Colonic mucosa (tissue), 4 donors: Measurements from ENCODE around the gene TBC1D5. TPM values are rescaled to one million over a fixed set of nuclear protein-coding genes. Genes with fewer than 3 reads are reported as not detected.

ENCODE experiments used
- DNase-seq: peaks from one replicate; pipeline ENCODE4 v3.0.0-alpha.2; 2020
- H3K27ac ChIP-seq: fragments of 200-600 bp; one replicate; pipeline ENCODE4 v1.8.0; 2021
- H3K27me3 ChIP-seq: fragments of 200-600 bp; one replicate; pipeline ENCODE4 v1.8.0; 2021
- H3K36me3 ChIP-seq: fragments of 200-600 bp; one replicate; pipeline ENCODE4 v1.8.0; 2021
- H3K4me1 ChIP-seq: fragments of 200-600 bp; one replicate; pipeline ENCODE4 v1.8.0; 2021; ENCODE audit warnings: mild to moderate bottlenecking
- H3K4me3 ChIP-seq: fragments of 200-600 bp; one replicate; pipeline ENCODE4 v1.8.0; 2021
- H3K9ac ChIP-seq, 2 donors: one replicate each; pipeline ENCODE4 v1.7.0; 2013; ENCODE audit warnings: control low read depth in 2 of 2, low read depth in 2 of 2, low read length in 2 of 2
- H3K9me3 ChIP-seq: fragments of 200-600 bp; one replicate; pipeline ENCODE4 v1.8.0; 2021
- intact Hi-C: fragments of 100-400 bp; cut with DNase I; formaldehyde crosslinking; loops from one replicate; pipeline ENCODE4 v1.14.1; 2022
- total RNA-seq, 2 donors: library from RNA; stranded (reverse); fragmentation: NEBNext Ultra II Directional in 1 of 2; extraction: Animal tissue kit (Norgen Biotek cat#: 25700) in 1 of 2; gene quantifications; one replicate each; pipeline ENCODE4 v1.2.1, GENCODE V29; 2021
- TF ChIP-seq, protein P1 (sequence below): fragments of 200-600 bp; IDR thresholded peaks from one replicate; pipeline ENCODE4 v1.8.0; 2022; ENCODE audit warnings: antibody characterized with exemption, mild to moderate bottlenecking
- donor health status: healthy.
- donor health status: DM: no; HTN: no; CAD: no.
- donor health status: DM: no; HTN: no; CAD: no.

The TBC1D5 gene
- total RNA-seq, 2 donors from 2014 or later, result 29.9 to 31.2 TPM

DNA sequence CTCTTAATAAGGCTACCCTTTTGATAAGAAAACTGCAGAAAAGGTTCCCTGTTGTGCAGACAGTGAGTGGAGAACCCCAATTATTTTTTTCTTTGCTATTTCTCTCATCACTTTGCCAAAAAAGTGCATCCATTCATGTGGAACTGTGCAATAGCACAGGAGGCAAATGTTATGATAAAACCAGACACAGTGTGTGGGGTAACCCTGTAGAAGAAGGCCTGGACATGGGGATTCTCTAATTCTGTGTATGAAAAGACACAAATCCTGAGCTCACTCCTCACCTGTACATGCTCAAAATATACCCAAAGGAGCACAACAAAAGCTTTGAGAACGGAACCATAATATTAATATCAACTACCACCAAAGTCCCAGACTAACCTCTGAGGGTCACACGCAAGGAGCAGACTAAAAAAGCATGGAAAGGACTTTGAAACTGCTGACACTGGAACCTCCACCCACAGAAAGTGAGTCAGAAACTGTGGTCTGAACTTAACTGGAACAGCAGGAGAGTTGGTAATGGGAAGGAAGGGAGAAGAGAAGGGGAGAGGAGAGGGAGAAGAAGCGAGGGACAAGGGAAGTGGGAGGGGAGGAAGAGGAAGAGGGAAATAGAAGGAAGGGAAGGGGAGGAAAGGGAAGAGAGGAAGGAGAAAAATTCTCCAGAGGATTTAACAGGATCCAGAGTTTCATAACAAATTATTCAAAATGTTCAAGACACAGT, 299.9 kb downstream of the TBC1D5 start:
- Histone ChIP-seq H3K9me3 (no peaks in the 10 kb centered on the region), H3K9ac (no peak overlapping the region), H3K4me1 (no peaks in the 10 kb centered on the region), H3K27me3 (no peaks in the 10 kb centered on the region), H3K4me3 (no peak overlapping the region), H3K27ac (no peak overlapping the region), H3K36me3 (no peaks in the 10 kb centered on the region)
- intact Hi-C loops, result no loop called here
- TF ChIP-seq, protein P1, sequence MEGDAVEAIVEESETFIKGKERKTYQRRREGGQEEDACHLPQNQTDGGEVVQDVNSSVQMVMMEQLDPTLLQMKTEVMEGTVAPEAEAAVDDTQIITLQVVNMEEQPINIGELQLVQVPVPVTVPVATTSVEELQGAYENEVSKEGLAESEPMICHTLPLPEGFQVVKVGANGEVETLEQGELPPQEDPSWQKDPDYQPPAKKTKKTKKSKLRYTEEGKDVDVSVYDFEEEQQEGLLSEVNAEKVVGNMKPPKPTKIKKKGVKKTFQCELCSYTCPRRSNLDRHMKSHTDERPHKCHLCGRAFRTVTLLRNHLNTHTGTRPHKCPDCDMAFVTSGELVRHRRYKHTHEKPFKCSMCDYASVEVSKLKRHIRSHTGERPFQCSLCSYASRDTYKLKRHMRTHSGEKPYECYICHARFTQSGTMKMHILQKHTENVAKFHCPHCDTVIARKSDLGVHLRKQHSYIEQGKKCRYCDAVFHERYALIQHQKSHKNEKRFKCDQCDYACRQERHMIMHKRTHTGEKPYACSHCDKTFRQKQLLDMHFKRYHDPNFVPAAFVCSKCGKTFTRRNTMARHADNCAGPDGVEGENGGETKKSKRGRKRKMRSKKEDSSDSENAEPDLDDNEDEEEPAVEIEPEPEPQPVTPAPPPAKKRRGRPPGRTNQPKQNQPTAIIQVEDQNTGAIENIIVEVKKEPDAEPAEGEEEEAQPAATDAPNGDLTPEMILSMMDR, result no peak
- no peak for DNase-seq

- DNase-seq, result no peak
- TF ChIP-seq, protein P1, result no peak
- no peaks in the 10 kb centered on the region for H3K9me3 ChIP-seq
- H3K27me3 ChIP-seq, result no peaks in the 10 kb centered on the region
- H3K27ac ChIP-seq, result no peak overlapping the region
- no peak overlapping the region for H3K4me3 ChIP-seq
- no peak overlapping the region for H3K9ac ChIP-seq
- H3K4me1 ChIP-seq, result no peaks in the 10 kb centered on the region
- intact Hi-C loops, result loop anchor here (5.0 kb wide), 1 partner anchor 408 kb away; no protein-coding TSS in a partner anchor
- H3K36me3 ChIP-seq, result no peaks in the 10 kb centered on the region
Observed at GRCh38 chr3:17433876-17434275, 308.6 kb downstream of the TBC1D5 start.

DNA sequence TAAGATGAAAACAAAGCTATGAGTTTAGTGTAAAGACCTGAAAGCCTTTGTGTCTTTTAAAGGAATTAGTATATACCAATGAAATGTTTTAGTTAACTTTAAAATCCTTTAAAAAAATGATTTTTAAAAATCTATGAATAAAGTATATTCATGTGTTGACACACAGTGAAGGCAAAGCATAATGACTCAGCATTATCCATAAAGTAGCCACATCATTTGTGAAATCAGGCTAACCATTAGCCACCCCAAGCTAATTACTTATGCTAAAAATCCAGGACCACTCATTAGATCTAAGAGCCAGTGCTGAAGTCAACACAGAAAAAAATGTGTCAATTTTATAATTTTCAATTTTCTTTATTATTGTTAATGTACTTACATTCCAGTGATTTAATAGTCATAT, 310.2 kb downstream of the TBC1D5 start:
- Histone ChIP-seq H3K27ac (no peak overlapping the region), H3K4me3 (no peak overlapping the region), H3K9ac (no peak overlapping the region), H3K27me3 (no peaks in the 10 kb centered on the region), H3K36me3 (no peaks in the 10 kb centered on the region), H3K4me1 (no peaks in the 10 kb centered on the region), H3K9me3 (no peaks in the 10 kb centered on the region)
- TF ChIP-seq, protein P1, result no peak
- intact Hi-C loops, result loop anchor here (5.0 kb wide), 1 partner anchor 410 kb away; no protein-coding TSS in a partner anchor
- no peak for DNase-seq

GRCh38 chr3:17431484-17432045, 310.9 kb downstream of the TBC1D5 start:
- no peaks in the 10 kb centered on the region for H3K9me3 ChIP-seq
- TF ChIP-seq, protein P1, result no peak
- H3K27me3 ChIP-seq, result no peaks in the 10 kb centered on the region
- H3K9ac ChIP-seq, result no peak overlapping the region
- H3K36me3 ChIP-seq, result no peaks in the 10 kb centered on the region
- intact Hi-C loops, result loop anchor here (5.0 kb wide), 1 partner anchor 411 kb away; no protein-coding TSS in a partner anchor
- DNase-seq, result no peak
- H3K4me1 ChIP-seq, result no peaks in the 10 kb centered on the region
- H3K4me3 ChIP-seq, result no peak overlapping the region
- H3K27ac ChIP-seq, result no peak overlapping the region

- H3K9ac ChIP-seq, result no peak overlapping the region
- no peak overlapping the region for H3K27ac ChIP-seq
- no peaks in the 10 kb centered on the region for H3K36me3 ChIP-seq
- H3K4me3 ChIP-seq, result no peak overlapping the region
- no peaks in the 10 kb centered on the region for H3K27me3 ChIP-seq
- TF ChIP-seq, protein P1, result peak; percentile 36
- H3K9me3 ChIP-seq, result no peaks in the 10 kb centered on the region
- DNase-seq, result no peak
- intact Hi-C loops, result loop anchor here (5.0 kb wide), 1 partner anchor 411 kb away; no protein-coding TSS in a partner anchor
- H3K4me1 ChIP-seq, result no peaks in the 10 kb centered on the region
Observed at GRCh38 chr3:17431004-17431403, 311.4 kb downstream of the TBC1D5 start.
